Omental fat pad (tissue), 4 donors: ENCODE data around the gene TAP2. TPM values are rescaled to one million over a fixed set of nuclear protein-coding genes. Genes with fewer than 3 reads are reported as not detected.
A peak's percentile ranks its signal among the peaks of the same experiment; 100 is the strongest.
"Not testable (repeated sequence)": the region's sequence is repeated elsewhere in the genome, so short reads cannot be mapped to it uniquely, and the experiment has no call there.

Source experiments
- ATAC-seq: fragments of 150-250 bp; one replicate; pipeline ENCODE4 v1.9.1; 2016; ENCODE audit warnings: mild to moderate bottlenecking, moderate library complexity; ENCODE audit not compliant: low FRiP score
- DNase-seq: peaks from one replicate; pipeline ENCODE4 v3.0.0-alpha.2; 2019; ENCODE audit warnings: low spot score
- CTCF ChIP-seq, 3 donors: fragments of 450-650 bp; IDR thresholded peaks; one replicate each; pipeline ENCODE4 v1.5.1; 2016 to 2017; ENCODE audit warnings: antibody characterized with exemption in 3 of 3, mild to moderate bottlenecking in 3 of 3, moderate library complexity in 2 of 3
- total RNA-seq, 4 donors: library from RNA; depleted of rRNA; stranded (reverse); fragments of >200 nt; gene quantifications; one replicate each; pipeline ENCODE4 v1.1.0, GENCODE V29; 2016

The TAP2 gene
- total RNA-seq, 4 donors from 2014 or later = 10.1 to 54.5 (median 20.0) TPM

GRCh38 chr6:32879691-32880090 lies 41.2 kb upstream of the TAP2 start:
- ATAC-seq (no peak), DNase-seq (no peak)
- TF ChIP-seq CTCF (IDR thresholded peaks at IDR 0.05) = no peak

- ATAC-seq = no peak
- no peak for DNase-seq
- no peak for TF ChIP-seq CTCF (IDR thresholded peaks at IDR 0.05)
Measured at GRCh38 chr6:32876603-32877002, 38.1 kb upstream of the TAP2 start.

DNA sequence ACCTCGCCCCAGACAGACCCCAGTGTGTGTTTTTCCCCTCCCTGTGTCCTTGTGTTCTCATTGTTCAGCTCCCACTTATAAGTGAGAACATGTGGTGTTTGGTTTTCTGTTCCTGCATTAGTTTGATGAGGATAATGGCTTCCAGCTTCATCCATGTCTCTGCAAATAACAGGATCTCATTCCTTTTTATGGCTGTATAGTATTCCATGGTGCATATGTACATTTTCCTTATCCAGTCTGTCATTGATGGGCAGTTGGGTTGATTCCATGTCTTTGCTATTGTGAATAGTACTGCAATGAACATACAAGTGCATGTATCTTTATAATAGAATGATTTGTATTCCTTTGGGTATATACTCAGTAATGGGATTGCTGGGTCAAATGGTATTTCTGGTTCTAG lies 35.4 kb upstream of the TAP2 start:
- not testable (repeated sequence) for ATAC-seq, DNase-seq

- DNase-seq (peak; percentile 90), ATAC-seq (peak; percentile 51)
- TF ChIP-seq CTCF (IDR thresholded peaks at IDR 0.05) = peak in 2 of 3 donors; percentile 60 to 94
Measured at GRCh38 chr6:32868257-32868788, 29.8 kb upstream of the TAP2 start.

- TF ChIP-seq CTCF (IDR thresholded peaks at IDR 0.05) = no peak
- no peak for ATAC-seq
- no peak for DNase-seq
Measured at GRCh38 chr6:32867554-32868256, 29.2 kb upstream of the TAP2 start.

DNA sequence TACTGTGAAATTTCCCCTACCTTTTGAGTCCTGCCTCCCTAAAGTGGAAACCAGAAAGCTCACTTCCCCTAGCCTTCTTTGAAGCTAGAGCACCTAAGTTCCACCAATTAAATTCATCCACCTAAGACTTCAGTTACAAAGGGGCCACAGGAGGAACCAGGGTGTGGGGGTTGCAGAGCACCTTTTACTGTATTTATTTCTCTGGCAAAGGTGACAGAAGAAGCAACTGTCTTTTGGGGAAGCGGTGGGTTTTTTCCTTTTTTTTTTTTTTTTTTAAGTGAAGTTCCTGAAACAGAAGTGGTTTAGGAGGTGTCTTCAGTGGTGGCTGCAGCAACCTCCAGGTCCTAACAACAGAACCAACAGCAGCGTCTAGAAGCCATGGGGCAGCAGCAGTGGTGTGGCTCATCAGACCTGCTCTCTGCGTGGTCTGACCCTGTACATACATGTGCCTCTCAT lies 28.5 kb upstream of the TAP2 start:
- DNase-seq = no peak

More for the DNA sequence above, 28.5 kb upstream of the TAP2 start:
- ATAC-seq = no peak
- TF ChIP-seq CTCF (IDR thresholded peaks at IDR 0.05) = no peak
